ENCODE data around the gene SRXN1. TPM values are rescaled to one million over a fixed set of nuclear protein-coding genes. Genes with fewer than 3 reads are reported as not detected.
A peak's percentile ranks its signal among the peaks of the same experiment; 100 is the strongest.

The SRXN1 gene
- total and polyA plus RNA-seq, 9 of the 15 experiments (the other 6 are each of a cell fraction or from before 2014, with no cell fraction given) = 6.8 to 36.4 (median 21.6) TPM

GRCh38 chr20:611843-612185 is 41.2 kb downstream of the SRXN1 start:
- Histone ChIP-seq H3K4me2 (ENCODE audit: insufficient read depth, low read length) (no peak overlapping the region), H3K79me2 (ENCODE audit: control insufficient read depth, insufficient read depth, low read length) (peaks cover 7% of the 10 kb centered on the region; the same call in 2 of the 3 replicates), H3K9ac (ENCODE audit: insufficient read depth in 1 of 2, low read depth in 2 of 2, low read length in 2 of 2) (no peak overlapping the region), H3K4me3 (no peak overlapping the region), H4K20me1 (replicated peaks; ENCODE audit: control insufficient read depth, insufficient read depth, low read length) (no peaks in the 10 kb centered on the region), H2AFZ (ENCODE audit: low read depth, low read length) (0 out of 2 replicates have a peak overlapping the region, but pooled peaks have one; percentile 34), H3K36me3 (ENCODE audit: control insufficient read depth, insufficient read depth, low read length) (no peaks in the 10 kb centered on the region), H3K9me3 (replicated peaks; ENCODE audit: control insufficient read depth, insufficient read depth, low read depth, low read length) (no peaks in the 10 kb centered on the region), H3K27me3 (ENCODE audit: control insufficient read depth in 2 of 2, insufficient read depth in 2 of 2, low read length in 2 of 2) (peaks cover 0 to 5% of the 10 kb centered on the region in 2 experiments; a peak in 2 of 5 replicates), H3K9me1 (ENCODE audit: control insufficient read depth, insufficient read depth, low read length) (no peaks in the 10 kb centered on the region), H3K27ac (ENCODE audit: extremely low read depth, low read depth, low read length) (no peak overlapping the region), H3K4me1 (replicated peaks in 1 of 2; ENCODE audit: control insufficient read depth in 2 of 2, insufficient read depth in 2 of 2, low read length in 2 of 2) (peaks cover 6 to 29% of the 10 kb centered on the region in 2 experiments; a peak in 3 of 5 replicates)
- TF ChIP-seq, protein P1, sequence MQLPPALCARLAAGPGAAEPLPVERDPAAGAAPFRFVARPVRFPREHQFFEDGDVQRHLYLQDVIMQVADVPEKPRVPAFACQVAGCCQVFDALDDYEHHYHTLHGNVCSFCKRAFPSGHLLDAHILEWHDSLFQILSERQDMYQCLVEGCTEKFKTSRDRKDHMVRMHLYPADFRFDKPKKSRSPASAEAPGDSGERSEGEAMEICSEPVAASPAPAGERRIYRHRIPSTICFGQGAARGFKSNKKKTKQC (CRISPR knock-in tag; IDR thresholded peaks at IDR 0.05) = no peak
- TF ChIP-seq PHB2 (IDR thresholded peaks at IDR 0.05; ENCODE audit: low read depth) (no peak), ZNF445 (CRISPR knock-in tag; IDR thresholded peaks at IDR 0.05; ENCODE audit: low read depth) (no peak), ATF2 (CRISPR knock-in tag; IDR thresholded peaks at IDR 0.05) (no peak), WHSC1 (IDR thresholded peaks at IDR 0.05; ENCODE audit: low read length) (no peak), TARDBP (IDR thresholded peaks at IDR 0.05) (no peak), RBM14 (IDR thresholded peaks at IDR 0.05; ENCODE audit: borderline replicate concordance, insufficient read depth, low read depth, low read length) (no peak)
- TF ChIP-seq, protein P2, sequence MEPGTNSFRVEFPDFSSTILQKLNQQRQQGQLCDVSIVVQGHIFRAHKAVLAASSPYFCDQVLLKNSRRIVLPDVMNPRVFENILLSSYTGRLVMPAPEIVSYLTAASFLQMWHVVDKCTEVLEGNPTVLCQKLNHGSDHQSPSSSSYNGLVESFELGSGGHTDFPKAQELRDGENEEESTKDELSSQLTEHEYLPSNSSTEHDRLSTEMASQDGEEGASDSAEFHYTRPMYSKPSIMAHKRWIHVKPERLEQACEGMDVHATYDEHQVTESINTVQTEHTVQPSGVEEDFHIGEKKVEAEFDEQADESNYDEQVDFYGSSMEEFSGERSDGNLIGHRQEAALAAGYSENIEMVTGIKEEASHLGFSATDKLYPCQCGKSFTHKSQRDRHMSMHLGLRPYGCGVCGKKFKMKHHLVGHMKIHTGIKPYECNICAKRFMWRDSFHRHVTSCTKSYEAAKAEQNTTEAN (CRISPR knock-in tag; IDR thresholded peaks at IDR 0.05) = no peak
- FAIRE-seq (no peak), DNase-seq (ENCODE audit: extremely low read depth in 1 of 4, low spot score in 3 of 4) (no peak), ATAC-seq (no peak)
- ChIA-PET CTCF (ENCODE audit: low intra/inter-chr PET ratio) (no interaction called here), POLR2A (no interaction called here)
- WGBS (ENCODE audit: insufficient coverage, low coverage, missing lambda C conversion rate) = 72% methylated on average over 2 of the region's 8 CpGs
- in situ Hi-C loops (cut with MboI) (no loop called here), intact Hi-C loops (cut with micrococcal nuclease) (no loop called here)
- BruUV-seq (replicated peaks) = no TSS peak

Measured in K562 (cell line).